NCI-H82 (cell line): Measurements from ENCODE around the gene AKAP8L.

Experiments used
- DNase-seq: peaks from one replicate; lab custom pipeline; 2025; lab: John Stamatoyannopoulos, UW

Gene AKAP8L

DNA sequence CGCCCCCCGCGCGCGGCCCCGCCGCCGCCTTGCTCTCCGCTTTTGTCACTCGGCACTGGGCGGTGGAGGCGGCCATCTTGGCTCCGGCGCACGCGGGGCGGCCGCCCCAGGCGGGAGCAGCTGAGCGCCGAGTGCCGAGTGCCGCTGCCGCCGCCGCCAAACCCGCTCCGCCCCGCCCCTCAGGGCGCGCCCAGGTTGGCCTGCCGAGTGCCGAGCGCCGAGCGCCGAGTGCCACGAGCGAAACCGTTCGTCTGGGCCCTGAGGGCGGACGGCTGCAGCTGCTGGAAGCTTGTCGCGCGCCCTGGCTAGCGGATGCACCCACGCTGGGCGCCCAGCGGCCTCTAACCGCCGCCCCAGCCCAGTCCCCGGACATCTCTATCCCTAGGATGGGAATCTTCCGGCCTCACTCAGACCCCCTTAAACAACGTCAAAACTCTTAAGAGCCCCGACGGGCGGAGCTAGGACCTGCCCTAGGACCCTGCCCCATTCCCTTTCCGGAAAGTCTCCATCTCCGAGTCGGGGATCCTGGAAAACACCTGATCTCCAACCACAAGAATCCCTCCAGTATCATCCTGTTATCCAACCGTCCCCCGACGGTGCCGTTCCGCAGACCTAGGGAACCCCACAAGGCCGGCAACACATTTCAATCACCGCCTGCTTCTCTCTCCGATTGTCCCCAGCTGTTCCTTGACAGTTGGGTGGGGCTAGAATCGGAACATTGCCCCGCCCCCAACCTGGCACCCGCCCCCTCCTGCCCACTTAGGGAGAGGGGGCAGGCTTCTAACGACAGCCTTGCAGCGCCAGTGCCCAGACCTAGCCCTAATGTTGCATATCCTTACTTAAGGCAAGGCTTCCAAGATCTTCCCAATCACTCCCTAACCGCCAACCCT is 14.1 kb upstream of the AKAP8L start:
- peak; percentile 96 for DNase-seq

- DNase-seq = peak; percentile 56
These were observed 13.3 kb upstream of the AKAP8L start for GRCh38 chr19:15432018-15432494.

DNA sequence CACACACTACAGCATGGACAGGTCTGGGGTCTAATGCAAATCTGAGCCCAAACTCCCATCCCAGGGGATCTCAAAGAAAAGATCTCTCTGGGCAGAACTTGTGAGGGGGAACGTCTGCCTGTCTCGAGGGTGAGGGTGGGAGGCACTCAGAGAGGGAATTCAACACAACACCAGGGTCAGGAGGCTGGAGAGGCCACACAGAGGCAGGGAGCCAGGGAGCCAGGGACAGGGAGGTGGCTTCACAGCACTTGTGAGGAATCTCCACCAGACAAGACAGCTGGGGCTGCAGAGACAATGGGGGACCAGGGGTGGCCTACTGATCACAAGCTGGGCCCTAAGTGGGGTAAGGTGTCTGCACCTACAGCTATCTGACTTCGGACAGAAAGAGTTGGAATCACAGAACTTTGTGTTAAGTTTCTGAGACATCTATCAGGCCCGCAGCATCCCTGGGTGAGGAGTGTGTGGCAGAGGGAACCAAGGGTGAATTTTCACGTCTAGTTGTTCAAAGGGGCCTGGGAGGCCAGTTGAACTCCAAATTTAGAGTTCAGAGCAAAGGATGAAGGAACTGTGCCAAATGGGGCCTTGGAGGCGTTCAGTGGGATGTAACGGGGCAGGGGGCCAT is 12.7 kb upstream of the AKAP8L start:
- no peak for DNase-seq

DNA sequence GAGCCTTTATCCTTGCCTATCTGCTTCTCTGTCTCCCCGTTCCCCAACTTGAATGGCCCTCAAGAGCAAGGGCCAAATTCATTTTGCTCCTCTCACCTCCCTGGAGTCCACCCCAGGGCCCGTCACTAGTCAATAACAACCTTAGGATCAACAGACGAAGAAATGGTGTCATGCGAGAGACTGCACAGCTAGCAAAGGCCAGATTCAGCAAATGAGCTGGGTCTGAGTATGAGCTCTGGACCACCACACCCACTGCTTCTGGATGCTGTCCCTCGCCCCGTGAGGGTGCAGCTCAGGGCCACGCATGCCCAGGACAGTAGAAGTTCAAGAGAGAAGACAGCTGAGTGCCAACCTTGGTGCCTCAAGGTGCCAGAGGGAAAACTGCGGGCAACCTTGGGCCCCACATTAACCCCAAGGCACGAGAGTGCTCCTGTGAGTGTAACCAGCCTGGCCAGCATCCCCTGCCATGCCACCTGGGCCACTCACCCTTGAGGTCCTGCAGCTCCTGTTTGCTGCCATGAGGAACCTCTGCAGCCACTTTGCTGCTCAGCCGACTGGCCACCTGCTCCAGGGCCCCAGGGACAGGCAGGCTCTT is 11.8 kb upstream of the AKAP8L start:
- DNase-seq = no peak

GRCh38 chr19:15429825-15430467 is 11.2 kb upstream of the AKAP8L start:
- DNase-seq = no peak

DNA sequence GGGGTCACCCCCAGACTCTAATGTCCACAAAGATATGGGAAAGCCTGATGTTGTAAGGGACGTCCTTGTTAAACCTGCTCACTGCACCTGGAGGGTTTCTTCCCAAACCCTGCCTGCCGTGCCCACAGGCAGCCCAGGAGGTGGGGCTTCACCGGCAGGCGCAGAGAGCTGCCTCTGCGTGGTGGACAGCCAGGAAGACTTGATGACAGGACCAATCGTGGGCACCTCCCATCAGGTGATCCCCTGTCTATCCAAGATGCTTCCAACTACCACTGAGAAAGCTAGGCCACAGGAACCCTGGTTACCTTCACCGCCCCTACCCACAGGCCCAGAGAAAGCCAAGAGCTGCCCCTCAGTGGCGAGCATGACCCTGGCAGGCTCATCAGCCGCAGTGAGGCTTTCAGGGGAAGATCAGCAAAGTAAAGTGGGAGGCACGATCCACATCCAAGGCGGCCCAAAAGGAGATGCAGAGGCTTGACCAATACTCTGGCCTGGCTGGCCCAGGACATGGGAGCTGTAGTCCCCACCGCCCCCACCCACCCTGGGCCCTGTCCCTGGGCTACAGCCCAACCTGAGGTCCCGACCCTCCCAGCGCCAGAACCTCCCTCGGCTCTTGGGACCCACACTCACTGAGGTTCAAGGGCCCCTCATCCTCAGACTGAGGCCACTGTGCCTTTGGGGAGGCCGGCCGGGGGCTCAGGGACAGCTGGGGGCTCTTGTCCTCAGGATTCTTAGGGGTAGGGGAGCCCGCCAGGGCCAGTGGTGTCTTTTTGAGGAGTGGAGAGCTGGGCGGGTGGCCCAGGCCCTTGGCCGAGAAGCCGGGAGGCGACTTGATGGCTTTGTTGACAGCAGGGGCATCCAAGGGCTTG is 10.4 kb upstream of the AKAP8L start:
- no peak for DNase-seq

DNA sequence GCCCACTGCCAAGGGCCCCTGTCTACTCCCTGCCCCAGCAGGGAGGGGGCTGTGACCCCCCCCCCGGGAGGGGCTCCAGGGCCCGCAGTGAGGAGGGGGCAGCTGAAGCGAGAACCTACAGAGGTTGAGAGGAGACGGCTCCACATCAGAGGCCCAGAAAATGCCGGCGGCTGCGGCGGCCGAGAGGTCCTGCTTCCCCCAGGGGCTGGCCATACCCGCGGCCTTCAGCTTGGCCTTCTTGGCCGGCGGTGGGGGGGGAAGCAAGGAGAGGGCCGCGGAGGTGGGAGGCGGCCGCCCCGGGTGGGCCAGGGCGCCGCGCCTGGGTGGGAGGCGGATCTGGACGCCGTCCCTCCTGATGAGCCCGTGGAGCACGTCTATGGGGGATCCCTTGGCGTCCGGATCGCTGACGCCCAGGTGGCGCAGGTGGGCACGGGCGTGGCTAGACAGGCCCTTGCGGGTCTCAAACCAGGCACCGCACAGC is 9.2 kb upstream of the AKAP8L start:
- no peak for DNase-seq

DNA sequence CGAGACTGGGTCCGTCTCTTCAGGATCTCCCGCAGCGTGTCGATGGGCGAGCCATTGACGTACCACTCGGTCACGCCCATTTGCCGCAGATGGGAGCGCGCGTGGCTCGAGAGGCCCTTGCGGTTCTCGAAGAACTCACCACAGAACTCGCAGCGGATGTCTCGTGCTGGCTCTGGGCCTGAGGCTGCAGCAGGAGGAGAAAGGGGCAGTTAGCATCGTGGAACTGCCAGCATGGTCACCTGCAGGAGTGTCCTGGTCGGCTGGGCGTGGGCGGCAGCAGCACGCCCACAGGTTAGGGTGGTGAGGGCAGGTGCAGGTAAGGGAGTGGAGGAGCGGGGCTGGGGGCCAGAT is 8.5 kb upstream of the AKAP8L start:
- no peak for DNase-seq

GRCh38 chr19:15426485-15427349 is 7.9 kb upstream of the AKAP8L start:
- peak; percentile 25 for DNase-seq

DNA sequence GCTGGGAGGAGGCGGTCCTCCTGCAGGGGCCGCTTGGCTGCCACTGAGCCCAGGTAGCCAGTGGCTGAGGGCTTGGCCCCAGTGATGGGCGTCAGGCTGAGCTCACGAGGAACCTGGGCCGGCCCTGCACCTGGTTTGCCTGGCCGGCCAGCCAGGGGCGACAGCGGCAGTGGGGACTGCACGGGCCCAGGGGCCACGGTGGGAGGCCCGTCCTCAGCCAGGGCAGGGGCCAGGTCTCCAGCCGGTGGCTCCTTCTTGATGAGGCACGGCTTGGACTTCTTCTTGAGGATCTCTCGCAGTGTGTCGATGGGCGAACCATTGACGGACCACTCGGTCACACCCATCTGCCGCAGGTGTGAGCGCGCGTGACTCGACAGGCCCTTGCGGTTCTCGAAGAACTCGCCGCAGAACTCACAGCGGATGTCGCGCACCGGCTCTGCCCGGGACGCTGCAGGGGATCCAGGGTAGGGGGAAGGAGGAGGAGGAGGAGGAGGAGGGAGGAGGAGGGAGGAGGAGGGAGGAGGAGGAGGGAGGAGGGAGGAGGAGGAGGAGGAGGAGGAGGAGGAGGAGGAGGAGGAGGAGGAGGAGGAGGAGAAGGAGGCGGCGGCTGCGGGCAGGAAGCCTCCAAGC is 6.6 kb upstream of the AKAP8L start:
- DNase-seq = no peak

DNA sequence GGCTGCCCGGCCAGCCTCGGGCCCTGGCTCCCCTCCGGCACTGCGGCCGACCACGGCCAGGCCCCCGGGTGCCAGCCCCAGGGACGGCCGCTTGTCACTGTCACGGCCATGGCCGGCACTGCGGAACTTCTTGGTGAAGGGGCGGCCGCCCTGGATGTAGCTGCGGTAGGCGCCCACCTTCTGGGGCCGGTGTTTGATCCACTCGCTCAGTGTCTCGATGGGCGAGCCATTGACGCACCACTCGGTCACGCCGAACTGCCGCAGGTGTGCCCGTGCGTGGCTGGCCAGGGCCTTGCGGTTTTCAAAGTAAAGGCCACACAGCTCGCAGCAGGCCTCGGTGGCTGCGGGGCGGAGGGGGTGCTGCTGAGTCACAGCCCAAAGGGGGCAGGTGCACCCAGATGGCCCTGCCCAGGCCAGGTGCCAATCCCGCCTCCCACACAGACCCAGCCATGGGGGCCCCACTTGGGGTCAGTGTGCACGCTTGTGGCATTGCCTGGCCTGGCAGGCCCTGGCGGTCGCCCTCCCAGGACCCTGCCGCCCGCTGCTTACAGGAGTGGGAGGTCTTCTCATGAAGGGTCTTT is 6.0 kb upstream of the AKAP8L start:
- DNase-seq = no peak

DNA sequence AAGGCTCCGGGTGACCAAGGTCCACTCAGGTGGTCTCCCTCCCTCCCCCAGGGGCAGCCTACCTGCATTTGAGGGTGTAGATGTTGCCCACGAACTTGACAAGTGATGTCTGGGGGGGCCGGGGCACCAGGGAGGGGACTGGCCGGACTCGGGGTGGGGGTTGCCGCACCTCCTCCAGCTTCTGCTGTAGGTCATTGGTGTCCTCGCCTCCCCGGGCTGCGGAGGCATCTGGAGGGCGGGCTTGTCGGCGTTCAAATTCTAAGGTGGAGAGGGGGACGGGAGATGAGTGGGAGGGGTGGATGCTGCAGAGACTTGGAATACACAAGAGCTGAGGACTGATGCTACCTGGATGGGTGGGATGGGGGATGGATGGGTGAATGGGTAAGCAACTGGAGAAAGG is 5.3 kb upstream of the AKAP8L start:
- no peak for DNase-seq

DNA sequence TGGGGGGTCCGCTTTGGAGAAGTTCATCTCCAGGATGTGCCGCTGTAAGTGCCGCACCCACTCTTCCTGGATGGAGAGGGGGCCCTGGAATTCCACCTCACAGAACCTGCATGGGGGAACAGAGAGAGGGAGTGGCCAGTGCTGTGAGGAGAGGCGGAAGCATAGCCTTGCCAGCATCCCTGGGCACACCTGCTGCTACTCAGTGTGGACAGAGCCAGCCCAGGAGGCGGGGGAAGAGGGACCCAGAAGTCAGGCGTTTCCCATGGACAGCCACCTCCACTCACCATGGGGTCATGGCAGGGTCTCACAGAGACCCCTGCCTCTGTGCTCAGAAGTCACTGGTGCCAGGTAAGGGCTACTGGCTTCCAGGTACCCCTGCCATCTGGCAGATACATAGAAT is 4.3 kb upstream of the AKAP8L start:
- DNase-seq = no peak

DNA sequence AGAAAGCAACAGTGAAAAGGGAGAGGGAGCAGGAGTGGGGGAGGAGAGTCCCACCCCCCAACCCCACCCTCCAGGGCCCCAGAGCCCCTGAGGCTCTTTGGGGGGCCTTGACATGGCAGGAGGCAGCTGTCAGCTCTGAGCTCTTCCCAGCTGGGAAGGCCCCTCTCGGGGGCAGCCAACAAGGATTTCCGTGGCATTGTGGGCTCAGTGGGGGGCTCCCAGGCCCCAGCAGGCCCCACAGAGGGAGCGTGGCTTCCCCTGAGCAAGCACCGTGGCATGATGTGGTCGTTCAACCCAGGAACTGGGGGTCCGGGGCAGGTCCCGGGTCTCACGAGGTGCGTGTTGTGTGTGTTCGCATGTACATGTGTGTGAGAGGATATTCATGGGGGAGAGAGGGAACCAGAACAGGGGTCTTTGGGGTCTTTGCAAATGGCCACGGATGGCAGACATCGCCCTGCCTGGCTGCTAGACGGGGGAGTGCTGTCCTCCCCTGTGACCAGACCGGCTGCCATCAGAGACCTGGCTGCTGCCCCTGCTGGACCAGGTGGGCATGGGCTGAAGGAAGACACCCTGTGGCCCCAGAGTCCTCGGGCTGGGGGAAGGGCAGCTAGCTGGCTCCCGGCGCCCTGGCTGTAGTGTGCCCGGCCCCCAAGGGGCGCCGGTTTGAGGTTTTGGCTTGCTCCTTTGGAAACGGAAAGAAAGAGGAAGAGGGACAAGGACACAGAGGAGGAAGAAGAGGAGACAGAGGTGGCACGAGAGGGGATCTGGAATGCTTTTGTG is 3.7 kb upstream of the AKAP8L start:
- no peak for DNase-seq

GRCh38 chr19:15421721-15422260 is 3.0 kb upstream of the AKAP8L start:
- DNase-seq = peak; percentile 62

DNA sequence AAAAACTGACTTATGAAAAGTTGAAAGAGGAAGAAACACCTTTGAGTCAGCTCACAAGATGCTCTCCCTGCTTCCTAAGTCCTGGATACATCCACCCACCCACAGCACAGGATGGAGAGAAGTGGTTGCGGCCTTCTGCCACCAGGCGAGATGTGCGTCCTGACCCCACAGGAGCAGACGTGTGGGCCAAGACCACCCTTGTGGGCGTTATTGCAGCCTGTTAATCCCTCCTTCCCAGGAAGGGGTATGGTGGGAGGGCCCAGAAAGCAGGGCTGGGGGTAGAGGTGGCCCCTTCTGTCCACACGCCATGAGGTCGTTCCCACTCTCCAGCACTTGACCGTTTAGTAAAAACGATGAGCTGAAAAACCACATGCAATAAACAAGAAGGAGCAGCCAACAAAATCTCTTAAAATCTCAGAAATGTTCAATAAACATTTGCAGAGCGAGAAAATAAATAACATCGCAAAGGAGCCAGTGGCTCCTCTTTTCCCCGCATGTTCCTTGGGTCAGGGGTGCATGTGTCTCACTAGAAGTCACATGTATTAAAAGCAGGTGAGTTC is 2.4 kb upstream of the AKAP8L start:
- no peak for DNase-seq

DNA sequence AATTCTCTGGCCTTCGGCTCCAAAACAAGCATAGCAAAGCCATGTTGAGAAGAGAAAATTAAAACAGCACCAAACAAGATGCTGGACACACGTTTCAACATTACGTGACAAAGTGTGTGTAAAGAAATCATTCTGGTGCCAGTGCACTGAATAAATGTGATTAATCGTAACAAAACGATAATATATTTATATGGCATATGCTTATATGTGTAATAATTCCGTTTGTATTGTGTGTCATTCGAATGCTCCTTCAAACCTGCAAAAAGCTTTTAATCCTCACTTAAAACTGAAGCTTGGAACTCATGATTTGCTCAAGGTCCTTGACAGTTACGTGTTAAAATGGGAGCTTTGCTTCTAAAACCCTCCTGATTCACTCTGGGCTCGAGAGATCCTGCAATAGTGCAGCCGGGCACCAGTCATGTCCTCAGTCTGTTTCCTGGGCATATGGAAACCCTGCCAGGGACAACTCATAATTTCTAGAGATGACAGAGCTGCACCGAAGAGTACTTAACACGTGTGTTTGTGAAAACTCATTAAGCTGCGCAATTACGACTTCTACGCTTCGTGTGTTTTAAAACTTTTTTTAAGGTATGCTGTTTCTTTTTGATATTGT is 731 bp upstream of the AKAP8L start:
- peak; percentile 41 for DNase-seq

DNA sequence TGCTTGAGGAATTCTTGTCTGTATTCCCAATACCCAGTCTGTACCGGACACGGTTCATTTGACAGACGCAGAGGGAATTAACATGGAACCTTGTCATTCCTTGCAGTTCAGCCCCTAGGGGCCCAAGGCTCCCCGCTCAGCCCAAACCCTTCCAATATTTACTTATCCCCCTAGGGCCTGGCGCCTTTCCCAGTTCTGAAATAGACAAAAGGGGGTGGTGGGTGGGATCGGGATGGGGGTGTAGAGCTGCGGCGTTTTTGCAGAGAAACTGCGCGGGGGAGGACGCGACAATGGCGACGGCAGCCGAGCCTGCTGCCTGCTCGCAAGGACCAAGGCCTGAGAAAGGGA is 583 bp downstream of the AKAP8L start:
- DNase-seq = peak; percentile 66
